Measurements from ENCODE around the gene BGN. TPM values are rescaled to one million over a fixed set of nuclear protein-coding genes. Genes with fewer than 3 reads are reported as not detected.

BGN gene
- total and polyA plus RNA-seq, 2 donors from 2014 or later = 164 to 288 TPM

- H3K9ac ChIP-seq (ENCODE audit: low read length in 3 of 3) = no peak overlapping the region
- no peaks in the 10 kb centered on the region for H3K36me3 ChIP-seq (ENCODE audit: control insufficient read depth in 2 of 3, insufficient read depth in 3 of 3, low read length in 3 of 3)
- no peak overlapping the region for H3K4me3 ChIP-seq (ENCODE audit: low read length in 3 of 3)
- no peak for TF ChIP-seq CTCF (IDR thresholded peaks at IDR 0.05; ENCODE audit: borderline replicate concordance, extremely low read depth, insufficient read depth)
- intact Hi-C loops (cut with DNase I) = no loop called here
- no peak overlapping the region for H3K27ac ChIP-seq (ENCODE audit: low read depth in 2 of 2, low read length in 2 of 2)
- no peaks in the 10 kb centered on the region for H3K9me3 ChIP-seq (ENCODE audit: control insufficient read depth in 2 of 3, insufficient read depth in 1 of 3, low read length in 3 of 3)
- DNase-seq = no peak
- no peak for FAIRE-seq
- H3K27me3 ChIP-seq (ENCODE audit: control insufficient read depth, insufficient read depth, low read length) = no peaks in the 10 kb centered on the region
- H3K4me1 ChIP-seq (ENCODE audit: control insufficient read depth in 2 of 3, insufficient read depth in 2 of 3, low read depth in 1 of 3, low read length in 3 of 3) = peaks cover 0 to 5% (median 0%) of the 10 kb centered on the region in 3 donors
Observed at GRCh38 chrX:153478746-153479145, 16.0 kb upstream of the BGN start.

GRCh38 chrX:153481043-153481442 lies 13.7 kb upstream of the BGN start:
- FAIRE-seq (no peak), DNase-seq (no peak)
- no peaks in the 10 kb centered on the region for H3K27me3 ChIP-seq (ENCODE audit: control insufficient read depth, insufficient read depth, low read length)
- H3K9ac ChIP-seq (ENCODE audit: low read length in 3 of 3) = no peak overlapping the region
- no peak overlapping the region for H3K4me3 ChIP-seq (ENCODE audit: low read length in 3 of 3)
- H3K4me1 ChIP-seq (ENCODE audit: control insufficient read depth in 2 of 3, insufficient read depth in 2 of 3, low read depth in 1 of 3, low read length in 3 of 3) = peaks cover 0 to 4% (median 0%) of the 10 kb centered on the region in 3 donors
- intact Hi-C loops (cut with DNase I) = no loop called here
- no peaks in the 10 kb centered on the region for H3K36me3 ChIP-seq (ENCODE audit: control insufficient read depth in 2 of 3, insufficient read depth in 3 of 3, low read length in 3 of 3)
- no peak for TF ChIP-seq CTCF (IDR thresholded peaks at IDR 0.05; ENCODE audit: borderline replicate concordance, extremely low read depth, insufficient read depth)
- no peak overlapping the region for H3K27ac ChIP-seq (ENCODE audit: low read depth in 2 of 2, low read length in 2 of 2)
- H3K9me3 ChIP-seq (ENCODE audit: control insufficient read depth in 2 of 3, insufficient read depth in 1 of 3, low read length in 3 of 3) = no peaks in the 10 kb centered on the region

- intact Hi-C loops (cut with DNase I) = no loop called here
- TF ChIP-seq CTCF (IDR thresholded peaks at IDR 0.05; ENCODE audit: borderline replicate concordance, extremely low read depth, insufficient read depth) = no peak
- peak in 1 of 5 donors; percentile 38 for DNase-seq
Observed at GRCh38 chrX:153482376-153483015, 12.3 kb upstream of the BGN start.

More at GRCh38 chrX:153482376-153483015, 12.3 kb upstream of the BGN start:
- Histone ChIP-seq H3K9ac (ENCODE audit: low read length in 3 of 3) (no peak overlapping the region), H3K9me3 (ENCODE audit: control insufficient read depth in 2 of 3, insufficient read depth in 1 of 3, low read length in 3 of 3) (no peaks in the 10 kb centered on the region), H3K27ac (ENCODE audit: low read depth in 2 of 2, low read length in 2 of 2) (no peak overlapping the region), H3K36me3 (ENCODE audit: control insufficient read depth in 2 of 3, insufficient read depth in 3 of 3, low read length in 3 of 3) (no peaks in the 10 kb centered on the region), H3K4me1 (ENCODE audit: control insufficient read depth in 2 of 3, insufficient read depth in 2 of 3, low read depth in 1 of 3, low read length in 3 of 3) (no peaks in the 10 kb centered on the region), H3K4me3 (ENCODE audit: low read length in 3 of 3) (no peak overlapping the region), H3K27me3 (ENCODE audit: control insufficient read depth, insufficient read depth, low read length) (no peaks in the 10 kb centered on the region)
- FAIRE-seq = no peak

Measured in kidney (tissue), 14 donors.